Skeletal muscle satellite cell (primary cell): ENCODE measurements around the gene TM9SF4.

Source experiments
- H3K27me3 ChIP-seq: 2 replicates; pipeline ENCODE4 v1.7.0; 2013; ENCODE audit warnings: low read length; ENCODE audit not compliant: control insufficient read depth, insufficient read depth
- H3K36me3 ChIP-seq: 2 replicates; pipeline ENCODE4 v1.7.0; 2013; ENCODE audit warnings: mild to moderate bottlenecking, control low read depth, low read length; ENCODE audit not compliant: insufficient read depth
- H3K4me1 ChIP-seq: 2 replicates; pipeline ENCODE4 v1.7.0; 2013; ENCODE audit warnings: low read length; ENCODE audit not compliant: control insufficient read depth, insufficient read depth
- H3K4me2 ChIP-seq: 2 replicates; pipeline ENCODE4 v1.7.0; 2013; ENCODE audit warnings: mild to moderate bottlenecking, low read length
- H3K4me3 ChIP-seq: 2 replicates; pipeline ENCODE4 v1.7.0; 2013; ENCODE audit warnings: low read length
- H3K9ac ChIP-seq: 2 replicates; pipeline ENCODE4 v1.7.0; 2013; ENCODE audit warnings: mild to moderate bottlenecking, low read depth, low read length, moderate library complexity
- H3K9me3 ChIP-seq: replicated peaks from 2 replicates; pipeline ENCODE4 v1.7.0; 2013; ENCODE audit warnings: mild to moderate bottlenecking, control low read depth, low read length

The TM9SF4 gene

GRCh38 chr20:32130965-32131364, 21.5 kb downstream of the TM9SF4 start:
- Histone ChIP-seq H3K4me1 (peaks cover 6% of the 10 kb centered on the region), H3K4me2 (no peak overlapping the region), H3K27me3 (no peaks in the 10 kb centered on the region), H3K36me3 (peaks cover 21% of the 10 kb centered on the region), H3K9ac (no peak overlapping the region), H3K9me3 (no peaks in the 10 kb centered on the region), H3K4me3 (no peak overlapping the region)

DNA sequence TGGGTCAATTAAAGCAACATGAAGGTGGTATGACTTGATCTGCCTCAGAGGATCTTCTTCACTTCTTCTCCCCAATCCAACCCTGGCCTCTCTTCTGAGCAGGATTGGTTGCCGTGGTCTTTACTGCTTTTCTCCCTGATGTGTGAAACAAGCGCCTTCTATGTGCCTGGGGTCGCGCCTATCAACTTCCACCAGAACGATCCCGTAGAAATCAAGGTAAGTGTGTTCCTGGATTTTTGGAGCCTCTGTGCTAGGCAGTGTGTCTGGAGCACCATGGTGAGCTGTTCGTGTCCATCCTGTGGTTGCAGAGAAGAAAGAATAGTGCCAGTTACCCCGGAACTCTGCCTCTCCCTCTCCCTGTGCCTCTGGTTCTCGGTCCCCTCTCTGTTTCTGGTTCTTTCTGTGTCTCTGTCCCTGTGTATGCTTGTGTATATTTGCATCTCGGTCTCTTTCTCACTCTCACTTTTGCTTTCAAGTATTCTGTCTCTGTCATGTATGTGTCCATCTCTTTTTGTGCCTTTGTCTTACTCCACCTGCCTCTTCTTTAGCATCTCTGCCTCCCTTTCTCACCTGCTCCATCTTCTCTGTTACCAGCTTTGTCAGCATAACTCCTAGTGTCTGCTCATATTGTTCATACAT, 23.5 kb downstream of the TM9SF4 start:
- H3K9me3 ChIP-seq = no peaks in the 10 kb centered on the region
- no peak overlapping the region for H3K9ac ChIP-seq
- no peaks in the 10 kb centered on the region for H3K27me3 ChIP-seq
- no peak overlapping the region for H3K4me3 ChIP-seq
- H3K4me2 ChIP-seq = no peak overlapping the region
- peaks cover 40% of the 10 kb centered on the region for H3K36me3 ChIP-seq
- peaks cover 6% of the 10 kb centered on the region for H3K4me1 ChIP-seq

GRCh38 chr20:32134026-32134425, 24.5 kb downstream of the TM9SF4 start:
- H3K9me3 ChIP-seq = no peaks in the 10 kb centered on the region
- H3K4me2 ChIP-seq = no peak overlapping the region
- no peak overlapping the region for H3K9ac ChIP-seq
- H3K4me3 ChIP-seq = no peak overlapping the region
- H3K36me3 ChIP-seq = peaks cover 46% of the 10 kb centered on the region
- H3K4me1 ChIP-seq = peaks cover 6% of the 10 kb centered on the region
- H3K27me3 ChIP-seq = no peaks in the 10 kb centered on the region

DNA sequence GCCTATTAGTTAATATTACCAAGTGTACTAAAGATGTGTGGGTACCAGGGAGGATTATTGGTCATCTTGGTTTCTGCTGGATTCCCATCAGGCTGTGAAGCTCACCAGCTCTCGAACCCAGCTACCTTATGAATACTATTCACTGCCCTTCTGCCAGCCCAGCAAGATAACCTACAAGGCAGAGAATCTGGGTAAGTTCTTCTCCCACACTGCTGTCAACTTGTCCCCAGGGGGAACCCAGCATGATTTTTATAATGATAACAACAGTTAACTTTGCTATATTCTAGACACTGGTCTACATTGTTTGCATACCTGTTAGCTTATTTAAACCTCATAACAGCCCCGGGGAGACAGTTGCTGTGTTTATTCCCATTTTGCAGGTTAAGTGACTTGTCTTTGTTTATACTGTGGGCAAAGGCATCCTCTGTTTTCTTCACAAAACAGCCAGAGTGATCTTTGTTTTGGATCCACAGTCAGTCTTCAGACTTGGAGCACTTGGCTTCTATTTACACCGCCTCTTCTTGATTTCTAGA, 26.5 kb downstream of the TM9SF4 start:
- Histone ChIP-seq H3K9ac (no peak overlapping the region), H3K36me3 (peaks cover 64% of the 10 kb centered on the region), H3K27me3 (no peaks in the 10 kb centered on the region), H3K9me3 (no peaks in the 10 kb centered on the region), H3K4me3 (no peak overlapping the region), H3K4me1 (peaks cover 6% of the 10 kb centered on the region), H3K4me2 (no peak overlapping the region)

DNA sequence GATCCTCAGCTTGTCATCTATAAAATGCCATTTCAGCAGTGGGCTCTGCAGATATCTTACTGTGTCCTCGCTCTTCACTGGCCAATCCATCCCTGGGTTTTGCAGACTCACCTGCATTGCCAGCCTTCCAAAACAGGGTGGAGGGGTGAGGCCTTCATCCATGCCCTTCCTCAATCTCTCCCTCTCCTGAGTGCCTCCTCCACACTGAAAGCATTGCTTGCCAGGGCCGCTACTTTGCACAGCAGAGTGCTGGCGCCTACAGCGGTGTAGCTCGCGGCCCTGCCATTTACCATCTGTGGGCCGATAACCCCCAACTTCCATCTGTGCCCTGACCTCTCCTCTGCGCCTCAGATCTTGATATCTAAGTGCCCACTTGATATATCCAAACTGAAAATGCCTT, 29.4 kb downstream of the TM9SF4 start:
- Histone ChIP-seq H3K9me3 (no peaks in the 10 kb centered on the region), H3K36me3 (peaks cover 76% of the 10 kb centered on the region), H3K4me1 (peaks cover 6% of the 10 kb centered on the region), H3K9ac (no peak overlapping the region), H3K4me3 (no peak overlapping the region), H3K27me3 (no peaks in the 10 kb centered on the region), H3K4me2 (no peak overlapping the region)

DNA sequence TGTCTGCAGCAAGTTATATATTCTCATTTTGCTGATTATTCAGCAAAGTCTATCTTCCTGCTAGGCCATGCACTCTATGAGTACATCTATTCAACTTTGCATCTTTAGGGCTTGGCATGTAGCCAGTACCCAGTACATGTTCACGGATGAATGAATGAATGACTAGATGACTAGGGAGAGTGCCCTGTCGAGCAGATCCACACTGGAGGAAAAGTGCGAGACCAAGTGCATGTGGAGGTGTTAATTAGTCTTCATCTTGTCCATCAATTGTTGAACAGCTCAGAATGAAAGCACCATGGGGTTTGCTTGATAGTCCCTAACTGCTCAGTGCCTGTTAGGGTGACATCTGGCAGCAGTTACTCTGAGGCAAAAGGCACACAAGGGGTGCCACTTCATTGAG, 30.4 kb downstream of the TM9SF4 start:
- Histone ChIP-seq H3K27me3 (no peaks in the 10 kb centered on the region), H3K4me2 (no peak overlapping the region), H3K36me3 (peaks cover 81% of the 10 kb centered on the region), H3K4me1 (peaks cover 6% of the 10 kb centered on the region), H3K4me3 (no peak overlapping the region), H3K9ac (no peak overlapping the region), H3K9me3 (no peaks in the 10 kb centered on the region)

DNA sequence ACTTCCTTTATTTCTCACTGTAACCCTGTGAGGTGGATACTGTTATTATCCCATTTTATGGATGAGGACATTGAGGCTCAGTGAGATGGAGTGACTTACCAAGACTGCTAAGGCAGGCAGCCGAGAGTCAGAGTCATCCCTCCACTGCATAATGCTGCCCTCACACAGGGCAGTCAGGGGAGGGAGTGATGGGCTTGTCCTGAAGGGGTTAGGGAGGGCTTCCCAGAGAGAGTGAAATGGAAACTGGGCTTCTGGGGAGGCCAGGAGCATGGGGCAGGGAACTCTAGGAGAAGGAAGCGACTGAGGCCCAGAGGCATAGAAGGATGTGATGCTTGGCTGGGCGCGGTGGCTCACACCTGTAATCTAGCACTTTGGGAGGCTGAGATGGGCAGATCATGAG, 31.1 kb downstream of the TM9SF4 start:
- Histone ChIP-seq H3K4me2 (no peak overlapping the region), H3K36me3 (peaks cover 83% of the 10 kb centered on the region), H3K4me3 (no peak overlapping the region), H3K9me3 (no peaks in the 10 kb centered on the region), H3K4me1 (peaks cover 2% of the 10 kb centered on the region), H3K27me3 (no peaks in the 10 kb centered on the region), H3K9ac (no peak overlapping the region)

DNA sequence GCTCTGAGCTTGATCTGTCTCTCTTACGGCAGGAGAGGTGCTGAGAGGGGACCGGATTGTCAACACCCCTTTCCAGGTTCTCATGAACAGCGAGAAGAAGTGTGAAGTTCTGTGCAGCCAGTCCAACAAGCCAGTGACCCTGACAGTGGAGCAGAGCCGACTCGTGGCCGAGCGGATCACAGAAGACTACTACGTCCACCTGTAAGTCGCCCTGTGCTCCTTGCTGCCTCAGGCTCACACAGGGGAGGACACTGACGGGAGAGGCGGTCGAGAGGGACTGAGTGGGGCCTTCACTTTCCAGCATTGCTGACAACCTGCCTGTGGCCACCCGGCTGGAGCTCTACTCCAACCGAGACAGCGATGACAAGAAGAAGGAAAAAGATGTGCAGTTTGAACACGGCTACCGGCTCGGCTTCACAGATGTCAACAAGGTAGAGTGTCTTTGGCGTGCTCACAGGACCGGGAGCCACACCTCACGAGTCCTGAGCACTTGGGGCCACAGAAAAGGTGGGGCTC, 32.0 kb downstream of the TM9SF4 start:
- H3K4me3 ChIP-seq = no peak overlapping the region
- H3K9me3 ChIP-seq = no peaks in the 10 kb centered on the region
- H3K36me3 ChIP-seq = peaks cover 83% of the 10 kb centered on the region
- H3K4me2 ChIP-seq = no peak overlapping the region
- no peaks in the 10 kb centered on the region for H3K4me1 ChIP-seq
- H3K27me3 ChIP-seq = no peaks in the 10 kb centered on the region
- H3K9ac ChIP-seq = no peak overlapping the region

GRCh38 chr20:32142088-32142487, 32.6 kb downstream of the TM9SF4 start:
- H3K4me1 ChIP-seq = no peaks in the 10 kb centered on the region
- H3K9me3 ChIP-seq = no peaks in the 10 kb centered on the region
- no peak overlapping the region for H3K4me2 ChIP-seq
- H3K36me3 ChIP-seq = peaks cover 82% of the 10 kb centered on the region
- H3K4me3 ChIP-seq = no peak overlapping the region
- H3K27me3 ChIP-seq = no peaks in the 10 kb centered on the region
- H3K9ac ChIP-seq = no peak overlapping the region

DNA sequence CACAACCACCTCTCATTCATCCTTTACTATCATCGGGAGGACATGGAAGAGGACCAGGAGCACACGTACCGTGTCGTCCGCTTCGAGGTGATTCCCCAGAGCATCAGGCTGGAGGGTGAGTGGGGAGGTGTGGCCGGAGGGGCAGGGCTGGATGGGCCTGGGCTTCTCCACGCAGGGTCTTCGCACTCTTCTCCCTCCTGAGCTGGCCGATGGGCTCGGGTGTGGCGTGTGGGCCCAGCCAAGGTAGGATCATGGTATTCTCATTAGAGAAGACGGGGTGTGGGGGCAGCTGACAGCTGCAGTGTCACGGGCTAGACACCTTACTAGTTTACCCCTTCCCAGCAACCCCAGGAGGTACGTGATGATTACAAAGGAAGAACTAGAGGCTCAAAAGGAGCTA, 33.5 kb downstream of the TM9SF4 start:
- no peak overlapping the region for H3K4me3 ChIP-seq
- H3K4me1 ChIP-seq = no peaks in the 10 kb centered on the region
- no peak overlapping the region for H3K9ac ChIP-seq
- no peaks in the 10 kb centered on the region for H3K27me3 ChIP-seq
- no peak overlapping the region for H3K4me2 ChIP-seq
- peaks cover 73% of the 10 kb centered on the region for H3K36me3 ChIP-seq
- H3K9me3 ChIP-seq = no peaks in the 10 kb centered on the region

DNA sequence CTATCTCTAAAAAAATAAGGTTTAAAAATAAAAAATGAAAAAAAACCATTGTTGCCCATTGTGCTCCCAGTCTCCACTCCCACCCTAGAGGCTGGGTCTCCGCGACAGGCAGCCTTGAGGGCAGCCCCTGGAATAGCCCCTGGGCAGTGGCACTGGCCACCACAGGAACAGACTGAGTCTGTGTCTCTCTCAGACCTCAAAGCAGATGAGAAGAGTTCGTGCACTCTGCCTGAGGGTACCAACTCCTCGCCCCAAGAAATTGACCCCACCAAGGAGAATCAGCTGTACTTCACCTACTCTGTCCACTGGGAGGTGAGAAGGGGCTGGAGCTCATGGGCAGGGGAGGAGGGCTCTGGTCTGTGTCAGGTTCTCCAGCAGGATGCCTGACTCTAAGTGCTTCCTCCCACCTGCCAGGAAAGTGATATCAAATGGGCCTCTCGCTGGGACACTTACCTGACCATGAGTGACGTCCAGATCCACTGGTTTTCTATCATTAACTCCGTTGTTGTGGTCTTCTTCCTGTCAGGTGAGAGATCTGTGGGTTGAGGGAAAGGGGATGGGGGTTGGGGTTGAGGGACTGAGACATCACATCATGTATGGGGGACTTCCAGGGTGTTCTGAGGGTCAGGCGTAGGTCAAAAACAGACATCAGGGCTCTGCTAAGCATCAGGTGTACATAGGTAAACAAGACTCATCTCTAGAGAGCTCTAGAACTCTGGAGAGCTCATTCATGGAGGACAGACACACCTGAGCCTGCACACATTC, 35.6 kb downstream of the TM9SF4 start:
- Histone ChIP-seq H3K9me3 (no peaks in the 10 kb centered on the region), H3K4me3 (no peak overlapping the region), H3K36me3 (peaks cover 69% of the 10 kb centered on the region), H3K9ac (no peak overlapping the region), H3K4me1 (no peaks in the 10 kb centered on the region), H3K4me2 (no peak overlapping the region), H3K27me3 (no peaks in the 10 kb centered on the region)
